Measurements from ENCODE around the gene WWC1.
"Not testable (repeated sequence)": the region's sequence is repeated elsewhere in the genome, so short reads cannot be mapped to it uniquely, and the experiment has no call there.

Gene WWC1

GRCh38 chr5:168285696-168286095 lies 5.7 kb upstream of the WWC1 start:
- H3K4me3 ChIP-seq (ENCODE audit: low read depth, low read length) = no peak overlapping the region
- in situ Hi-C loops (cut with HindIII; ENCODE audit: low sequenced_read_pairs) = no loop called here
- no peak for DNase-seq (ENCODE audit: low read depth, low spot score)
- TF ChIP-seq CTCF (IDR thresholded peaks at IDR 0.05; ENCODE audit: low read depth, low read length) = no peak

- in situ Hi-C loops (cut with HindIII; ENCODE audit: low sequenced_read_pairs) = no loop called here
- no peak for DNase-seq (ENCODE audit: low read depth, low spot score)
- H3K4me3 ChIP-seq (ENCODE audit: low read depth, low read length) = no peak overlapping the region
- TF ChIP-seq CTCF (IDR thresholded peaks at IDR 0.05; ENCODE audit: low read depth, low read length) = no peak
Observed at GRCh38 chr5:168286386-168286785, 5.1 kb upstream of the WWC1 start.

GRCh38 chr5:168286863-168287262 lies 4.6 kb upstream of the WWC1 start:
- in situ Hi-C loops (cut with HindIII; ENCODE audit: low sequenced_read_pairs); DNase-seq (ENCODE audit: low read depth, low spot score); H3K4me3 ChIP-seq (ENCODE audit: low read depth, low read length): not testable (repeated sequence)

- H3K4me3 ChIP-seq (ENCODE audit: low read depth, low read length) = no peak overlapping the region
- TF ChIP-seq CTCF (IDR thresholded peaks at IDR 0.05; ENCODE audit: low read depth, low read length) = no peak
- DNase-seq (ENCODE audit: low read depth, low spot score) = no peak
- in situ Hi-C loops (cut with HindIII; ENCODE audit: low sequenced_read_pairs) = no loop called here
Observed at GRCh38 chr5:168287362-168287761, 4.1 kb upstream of the WWC1 start.

- in situ Hi-C loops (cut with HindIII; ENCODE audit: low sequenced_read_pairs) = no loop called here
- no peak for DNase-seq (ENCODE audit: low read depth, low spot score)
- no peak overlapping the region for H3K4me3 ChIP-seq (ENCODE audit: low read depth, low read length)
- TF ChIP-seq CTCF (IDR thresholded peaks at IDR 0.05; ENCODE audit: low read depth, low read length) = no peak
Observed at GRCh38 chr5:168288349-168289245, 2.8 kb upstream of the WWC1 start.

GRCh38 chr5:168290902-168291341 lies 523 bp upstream of the WWC1 start:
- no peak for DNase-seq (ENCODE audit: low read depth, low spot score)
- in situ Hi-C loops (cut with HindIII; ENCODE audit: low sequenced_read_pairs) = no loop called here
- H3K4me3 ChIP-seq (ENCODE audit: low read depth, low read length) = peak overlapping the region; percentile 49
- TF ChIP-seq CTCF (IDR thresholded peaks at IDR 0.05; ENCODE audit: low read depth, low read length) = no peak

GRCh38 chr5:168291964-168292785 lies 730 bp downstream of the WWC1 start:
- in situ Hi-C loops (cut with HindIII; ENCODE audit: low sequenced_read_pairs) = no loop called here
- TF ChIP-seq CTCF (IDR thresholded peaks at IDR 0.05; ENCODE audit: low read depth, low read length) = peak; percentile 11
- no peak for DNase-seq (ENCODE audit: low read depth, low spot score)
- H3K4me3 ChIP-seq (ENCODE audit: low read depth, low read length) = peak overlapping the region; percentile 38

Data from astrocyte of the spinal cord (primary cell).